GM18873 (cell line): Measurements from ENCODE around the gene CPTP.

Source experiments
- ATAC-seq: cut with Tn5 transposase; IDR thresholded peaks from one replicate; pipeline ENCODE4 v1.9.1; 2021; ENCODE audit warnings: mild to moderate bottlenecking, moderate library complexity, moderate number of reproducible peaks; ENCODE audit not compliant: unreplicated experiment, low FRiP score

Gene CPTP

DNA sequence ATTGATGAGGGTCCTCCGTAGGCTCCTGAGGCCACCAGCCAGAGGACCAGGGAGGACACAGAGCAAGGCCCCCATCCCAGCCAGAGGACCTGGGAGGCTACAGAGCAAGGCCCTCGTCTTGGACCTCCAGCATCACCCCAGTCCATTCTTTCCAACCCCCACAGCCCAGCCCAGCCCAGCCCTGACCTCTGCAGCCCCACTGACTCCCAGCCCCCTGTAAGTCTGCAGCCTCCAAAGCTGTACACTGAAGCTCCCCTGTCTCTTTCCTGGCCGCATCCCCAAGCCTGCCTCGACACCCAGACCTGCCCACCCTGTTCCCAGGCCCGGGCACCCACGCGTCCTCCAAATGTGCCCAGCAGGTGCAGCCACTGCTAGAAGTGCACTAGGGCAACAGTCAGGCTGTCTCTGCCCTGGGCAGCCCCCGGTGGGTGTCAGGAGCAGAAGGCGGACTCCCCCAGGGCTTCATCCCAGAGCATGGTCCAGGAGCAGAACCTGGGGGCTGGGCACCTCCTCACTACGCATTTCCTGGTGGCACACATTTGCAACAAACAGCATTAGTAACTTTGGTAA is 22.5 kb downstream of the CPTP start:
- no peak for ATAC-seq

GRCh38 chr1:1347663-1348419 is 23.2 kb downstream of the CPTP start:
- ATAC-seq, result no peak

DNA sequence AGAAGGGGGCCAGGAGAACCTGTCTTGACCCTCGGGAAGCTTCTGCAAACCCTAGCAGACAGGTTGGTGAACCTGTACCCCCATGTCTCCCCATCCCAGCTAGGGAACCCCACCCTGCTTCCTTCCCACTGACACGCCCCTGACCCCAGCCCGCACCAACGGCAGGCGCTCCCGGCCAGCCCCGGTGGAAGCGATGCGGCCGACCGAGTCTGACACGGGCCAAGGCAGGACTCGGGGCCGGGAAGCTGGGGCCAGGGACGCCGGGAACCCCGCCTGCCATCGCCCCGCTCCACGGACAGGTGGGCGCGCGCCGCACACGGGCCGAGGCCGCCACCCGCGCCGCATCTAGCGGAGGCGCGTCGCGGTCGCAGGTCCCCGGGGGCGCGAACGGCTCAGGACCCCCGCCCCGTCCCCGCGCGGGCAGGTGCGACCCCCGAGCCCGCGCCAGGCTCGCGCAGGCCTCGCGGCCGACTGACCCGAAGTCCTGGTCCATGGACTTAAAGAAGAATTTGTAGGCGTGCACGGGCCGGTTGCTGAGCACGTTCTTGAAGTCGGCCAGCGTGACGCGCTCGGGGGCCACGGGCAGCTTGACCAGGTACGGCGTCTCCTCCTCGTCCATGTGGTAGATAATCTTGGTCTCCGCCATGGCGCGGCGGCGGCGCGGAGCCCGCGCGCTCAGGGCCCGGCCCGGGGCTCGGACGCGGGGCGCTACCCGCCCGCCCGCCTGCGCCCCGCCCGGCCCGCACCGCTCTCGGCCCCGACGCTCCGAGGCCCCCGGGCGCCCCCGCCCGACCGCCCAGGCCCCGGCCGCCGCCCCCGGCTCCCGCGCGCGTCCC is 24.0 kb downstream of the CPTP start:
- no peak for ATAC-seq

DNA sequence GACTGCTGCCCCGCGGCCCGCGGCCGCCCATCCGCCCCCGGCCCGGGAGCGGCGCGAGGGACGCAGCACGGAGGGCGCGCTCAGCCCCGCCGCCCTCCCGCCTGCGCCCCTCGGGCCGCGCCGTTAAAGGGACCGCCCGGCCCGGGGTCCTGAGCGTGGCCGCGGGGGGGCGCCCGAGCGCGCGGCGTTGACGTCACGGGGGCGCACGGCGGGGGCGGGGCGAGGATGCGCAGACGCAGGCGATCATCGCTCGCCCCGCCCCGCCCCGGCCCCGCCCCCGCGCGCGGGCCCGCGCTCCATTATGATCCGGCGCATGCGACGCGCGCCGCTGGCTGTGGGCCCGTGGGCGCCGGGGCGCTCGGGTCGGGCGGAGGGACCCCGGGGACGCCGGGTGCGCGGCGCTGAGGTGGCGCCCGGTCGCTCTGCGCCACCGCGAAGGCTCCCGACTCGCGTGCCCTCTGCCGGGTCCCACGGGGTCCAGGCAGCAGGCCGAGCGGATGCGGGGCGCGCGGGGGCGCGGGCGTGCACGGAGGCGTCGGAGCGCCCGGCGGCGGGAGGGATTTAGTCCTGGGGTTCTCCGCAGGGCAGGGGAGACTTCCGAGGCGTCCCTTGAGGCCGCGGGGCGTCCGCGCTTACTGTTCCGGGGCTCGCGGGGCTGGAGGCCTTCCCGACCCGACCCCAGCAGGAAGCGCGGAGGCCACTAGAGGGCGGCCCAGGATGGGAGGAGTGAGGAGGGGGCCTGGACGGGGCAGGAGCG is 24.8 kb downstream of the CPTP start, which contains the start of gene DVL1:
Gene DVL1 (minus strand): TSS at position 163 of the 757 bp plus-strand sequence. CDS start 353 bp downstream, outside the sequence.
- ATAC-seq, result no peak

GRCh38 chr1:1351511-1352427 is 27.2 kb downstream of the CPTP start:
- no peak for ATAC-seq

- ATAC-seq, result no peak
Measured at GRCh38 chr1:1352786-1353388, 28.3 kb downstream of the CPTP start.

DNA sequence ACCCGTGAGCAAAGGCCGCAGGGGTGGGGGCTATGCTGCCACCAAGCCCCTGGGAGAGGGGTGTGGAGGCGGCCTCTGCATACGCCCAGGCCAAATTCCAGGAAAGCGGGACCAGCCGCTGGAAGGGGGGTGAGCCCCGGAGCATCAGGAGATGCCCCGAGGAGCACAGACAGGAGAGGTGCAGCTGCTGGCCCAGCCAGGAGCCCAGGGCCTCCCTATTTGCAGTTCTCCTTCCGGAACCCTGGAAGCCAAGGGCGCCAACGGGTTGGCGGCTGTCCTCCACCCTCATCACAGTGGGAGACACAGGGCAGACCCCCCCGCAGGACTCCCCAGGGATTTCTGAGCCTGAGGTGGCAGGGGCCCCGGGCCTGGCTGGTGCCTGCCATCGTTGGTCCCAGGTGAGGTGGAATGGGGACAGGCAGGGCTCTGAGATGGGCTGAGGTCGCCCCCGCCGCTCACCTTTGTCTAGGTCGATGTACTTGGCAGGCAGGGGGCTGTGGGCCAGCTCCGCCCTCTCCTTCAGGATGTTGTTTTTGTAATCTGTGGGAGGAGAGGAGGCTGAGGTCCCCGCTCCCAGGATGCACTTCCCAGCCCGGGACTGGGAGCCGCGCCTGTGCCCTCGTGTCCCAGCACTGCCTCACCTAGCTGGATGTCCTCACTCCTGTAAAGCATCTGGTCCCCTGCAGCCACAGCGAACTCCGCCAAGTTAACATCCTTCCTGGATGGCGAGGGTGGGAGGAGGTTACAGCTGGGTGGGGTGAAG is 29.0 kb downstream of the CPTP start:
- no peak for ATAC-seq

DNA sequence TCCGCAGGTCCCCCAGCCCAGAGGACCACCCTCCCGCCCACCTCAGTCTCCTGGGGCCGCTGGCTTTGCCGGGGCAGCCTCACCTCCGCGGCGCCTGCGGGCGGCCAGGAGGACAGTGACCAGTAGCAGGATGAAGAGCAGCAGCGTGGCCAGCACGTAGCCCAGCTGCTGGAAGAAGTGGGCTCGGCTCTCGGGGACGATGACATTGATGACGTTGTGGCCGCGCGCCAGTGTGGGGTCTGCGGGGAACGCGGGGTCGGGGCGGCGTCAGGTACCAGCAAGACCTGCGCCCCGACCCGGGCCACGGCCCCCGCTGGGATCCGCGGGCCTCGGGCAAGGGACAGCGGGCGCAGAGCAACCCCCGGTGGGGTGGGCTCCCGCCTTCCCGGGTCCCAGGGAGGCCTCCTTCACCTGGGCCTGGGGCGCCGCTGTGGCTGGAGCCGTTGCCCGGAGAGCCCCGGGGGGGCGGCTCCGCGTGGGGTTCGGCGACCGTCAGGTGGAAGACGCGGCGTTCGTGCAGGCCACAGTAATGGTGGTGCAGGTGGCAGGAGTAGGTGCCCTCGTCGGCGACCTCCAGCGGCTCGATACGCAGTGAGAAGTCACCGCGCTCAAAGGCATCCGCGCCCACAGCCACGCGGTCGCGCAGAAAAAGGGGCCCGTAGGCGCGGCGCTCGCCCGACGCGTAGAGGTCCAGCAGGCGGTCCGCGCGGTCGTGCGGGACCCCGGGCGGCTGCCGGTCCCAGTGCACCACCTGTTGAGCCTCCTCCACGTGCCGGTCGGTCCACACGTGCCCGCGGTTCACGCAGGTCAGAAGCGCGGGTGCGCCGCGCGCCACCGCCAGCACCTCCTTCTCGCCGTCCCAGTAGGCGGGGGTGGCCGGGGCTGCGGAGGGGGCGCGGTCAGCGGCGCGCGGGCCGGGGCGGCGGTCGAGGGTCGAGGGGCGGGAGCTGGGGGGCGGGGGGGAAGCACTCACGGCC is 30.0 kb downstream of the CPTP start:
- no peak for ATAC-seq

GRCh38 chr1:1355416-1355815 is 30.8 kb downstream of the CPTP start:
- no peak for ATAC-seq

GRCh38 chr1:1356166-1356795 is 31.7 kb downstream of the CPTP start:
- ATAC-seq, result no peak

DNA sequence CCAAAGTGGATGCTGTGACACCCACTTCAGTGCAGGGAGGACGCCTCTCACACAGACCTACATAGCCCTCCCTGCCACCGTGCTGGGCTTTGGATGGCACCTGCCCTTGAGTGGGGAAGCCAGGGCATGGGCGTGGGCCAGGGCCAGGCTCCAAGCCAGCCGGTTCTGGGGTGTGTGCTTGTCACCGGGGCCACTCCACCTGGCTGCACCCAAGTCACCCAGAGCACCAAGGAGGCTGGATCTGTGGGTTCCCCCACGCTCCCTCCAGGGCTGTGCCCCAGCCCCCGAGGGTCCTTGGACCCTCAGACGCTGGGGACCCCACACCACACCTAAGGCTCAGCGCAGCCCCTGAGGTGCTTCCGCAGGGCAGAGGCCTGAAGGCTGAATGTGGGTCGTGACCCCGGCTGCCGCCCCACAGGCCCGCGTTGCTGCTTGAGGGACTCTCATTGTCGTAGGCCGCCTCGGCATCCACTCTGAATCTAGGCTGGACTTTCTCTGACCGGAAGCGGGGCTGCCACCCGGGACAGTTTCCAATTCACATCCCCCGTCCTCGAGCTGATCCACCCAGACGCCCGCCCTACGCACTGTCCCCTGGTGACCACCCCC is 32.3 kb downstream of the CPTP start:
- ATAC-seq, result no peak

DNA sequence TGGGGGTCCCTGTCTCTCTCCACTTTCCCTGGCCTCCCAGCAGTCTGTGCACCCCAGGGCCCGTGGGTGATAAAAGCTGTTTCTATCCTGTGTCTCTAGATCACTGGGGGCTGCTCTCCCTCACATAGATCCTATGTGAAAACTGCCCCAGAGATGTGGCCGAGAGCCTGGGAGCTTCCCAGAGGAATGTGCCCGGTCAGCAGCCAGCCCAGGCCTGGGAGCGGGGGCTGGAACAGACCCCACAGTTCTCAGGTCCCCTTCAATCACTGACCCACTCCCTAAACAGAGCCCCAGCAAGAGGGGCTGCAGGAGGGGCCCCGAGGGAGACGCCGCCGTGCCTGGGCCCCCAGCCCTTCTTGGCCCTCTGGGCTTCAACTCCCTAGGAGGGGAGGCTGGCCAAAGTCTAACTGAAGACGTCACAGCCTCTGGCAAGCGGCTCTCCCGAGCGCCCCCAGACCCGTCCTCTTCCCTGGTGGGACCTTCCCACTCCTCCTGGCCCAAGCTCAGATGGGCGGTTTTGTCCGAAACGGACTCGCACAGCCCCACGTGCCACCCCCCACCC is 33.4 kb downstream of the CPTP start:
- ATAC-seq, result no peak

DNA sequence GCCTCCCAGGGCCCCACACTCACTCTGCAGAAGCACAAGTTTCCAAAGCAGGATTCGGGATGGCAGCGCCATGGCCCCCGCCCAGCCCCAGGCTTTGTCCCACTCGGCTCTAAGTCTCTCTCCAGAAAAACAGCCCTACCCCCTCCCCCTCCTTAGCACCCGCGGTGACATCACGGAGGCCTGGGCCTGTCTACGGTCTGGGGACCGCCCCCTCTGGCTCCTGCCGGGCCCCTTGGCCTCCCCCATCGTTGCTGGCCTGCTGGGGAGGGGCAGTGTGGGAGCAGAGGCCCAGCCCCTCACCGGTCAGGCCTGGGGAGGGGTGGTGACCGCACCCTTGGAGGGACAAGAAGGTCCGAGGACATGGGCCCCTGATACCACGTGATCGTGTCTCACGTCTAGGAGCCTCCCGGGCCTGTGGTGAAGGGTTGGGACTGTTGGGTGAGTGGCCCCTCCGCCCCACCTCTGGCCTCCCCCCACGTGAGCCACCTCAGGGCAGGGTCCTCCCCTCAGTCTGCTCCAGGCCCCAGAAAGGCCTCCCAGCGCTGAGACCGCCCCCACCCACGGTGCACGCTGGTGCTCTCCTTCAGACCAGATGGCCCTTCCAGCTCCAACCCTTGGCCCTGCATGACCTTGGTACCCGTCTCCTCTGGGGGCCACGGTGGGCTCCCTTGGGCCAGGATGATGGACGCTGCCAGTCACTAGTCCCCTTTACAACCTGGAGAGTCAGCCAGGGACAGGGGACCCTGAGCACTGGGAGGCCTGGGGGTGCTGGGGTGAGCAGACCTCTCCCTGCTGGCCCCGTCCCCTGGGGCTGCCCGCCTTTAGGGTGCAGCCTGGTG is 34.0 kb downstream of the CPTP start, which contains the start of gene MXRA8:
Gene MXRA8 (minus strand): TSS at position 123 of the 839 bp plus-strand sequence. CDS start 51 bp downstream, at position 72.
- ATAC-seq, result no peak

- ATAC-seq, result no peak
Measured at GRCh38 chr1:1359308-1359663, 34.7 kb downstream of the CPTP start.
